ENCODE data around the gene SEC14L2.

The SEC14L2 gene

DNA sequence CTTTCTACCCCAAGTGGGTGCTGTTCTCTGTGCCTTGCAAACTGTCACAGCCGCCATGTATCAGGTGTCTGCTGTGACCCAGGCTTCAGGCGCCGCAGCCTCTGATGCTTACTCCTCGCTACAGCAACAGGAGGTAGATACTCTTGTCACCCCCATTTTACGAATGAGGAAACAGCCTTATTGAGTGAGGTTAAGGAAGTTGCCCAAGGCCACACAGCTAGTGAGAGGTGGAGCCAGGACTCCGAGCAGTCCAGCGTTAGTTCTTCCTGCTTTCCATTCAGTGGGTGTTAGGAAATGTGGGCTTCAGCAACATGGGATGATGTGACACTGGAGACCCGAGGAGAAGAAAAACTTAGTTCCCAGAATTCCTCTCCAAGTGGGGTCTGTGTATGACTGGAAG, 23.9 kb upstream of the SEC14L2 start:
- Histone ChIP-seq H2AFZ (no peak overlapping the region), H3K27me3 (ENCODE audit: control insufficient read depth, insufficient read depth, low read length) (no peaks in the 10 kb centered on the region), H3K4me1 (no peaks in the 10 kb centered on the region), H3K27ac (no peak overlapping the region), H3K9me3 (ENCODE audit: control insufficient read depth, low read length) (no peaks in the 10 kb centered on the region), H3K9ac (no peak overlapping the region), H3K79me2 (no peaks in the 10 kb centered on the region), H3K4me2 (ENCODE audit: low read length) (no peak overlapping the region), H3K4me3 (ENCODE audit: low read depth, low read length) (no peak overlapping the region), H3K36me3 (ENCODE audit: control insufficient read depth, insufficient read depth, low read length) (no peaks in the 10 kb centered on the region)
- TF ChIP-seq, protein P1, sequence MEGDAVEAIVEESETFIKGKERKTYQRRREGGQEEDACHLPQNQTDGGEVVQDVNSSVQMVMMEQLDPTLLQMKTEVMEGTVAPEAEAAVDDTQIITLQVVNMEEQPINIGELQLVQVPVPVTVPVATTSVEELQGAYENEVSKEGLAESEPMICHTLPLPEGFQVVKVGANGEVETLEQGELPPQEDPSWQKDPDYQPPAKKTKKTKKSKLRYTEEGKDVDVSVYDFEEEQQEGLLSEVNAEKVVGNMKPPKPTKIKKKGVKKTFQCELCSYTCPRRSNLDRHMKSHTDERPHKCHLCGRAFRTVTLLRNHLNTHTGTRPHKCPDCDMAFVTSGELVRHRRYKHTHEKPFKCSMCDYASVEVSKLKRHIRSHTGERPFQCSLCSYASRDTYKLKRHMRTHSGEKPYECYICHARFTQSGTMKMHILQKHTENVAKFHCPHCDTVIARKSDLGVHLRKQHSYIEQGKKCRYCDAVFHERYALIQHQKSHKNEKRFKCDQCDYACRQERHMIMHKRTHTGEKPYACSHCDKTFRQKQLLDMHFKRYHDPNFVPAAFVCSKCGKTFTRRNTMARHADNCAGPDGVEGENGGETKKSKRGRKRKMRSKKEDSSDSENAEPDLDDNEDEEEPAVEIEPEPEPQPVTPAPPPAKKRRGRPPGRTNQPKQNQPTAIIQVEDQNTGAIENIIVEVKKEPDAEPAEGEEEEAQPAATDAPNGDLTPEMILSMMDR (IDR thresholded peaks at IDR 0.05) = no peak

DNA sequence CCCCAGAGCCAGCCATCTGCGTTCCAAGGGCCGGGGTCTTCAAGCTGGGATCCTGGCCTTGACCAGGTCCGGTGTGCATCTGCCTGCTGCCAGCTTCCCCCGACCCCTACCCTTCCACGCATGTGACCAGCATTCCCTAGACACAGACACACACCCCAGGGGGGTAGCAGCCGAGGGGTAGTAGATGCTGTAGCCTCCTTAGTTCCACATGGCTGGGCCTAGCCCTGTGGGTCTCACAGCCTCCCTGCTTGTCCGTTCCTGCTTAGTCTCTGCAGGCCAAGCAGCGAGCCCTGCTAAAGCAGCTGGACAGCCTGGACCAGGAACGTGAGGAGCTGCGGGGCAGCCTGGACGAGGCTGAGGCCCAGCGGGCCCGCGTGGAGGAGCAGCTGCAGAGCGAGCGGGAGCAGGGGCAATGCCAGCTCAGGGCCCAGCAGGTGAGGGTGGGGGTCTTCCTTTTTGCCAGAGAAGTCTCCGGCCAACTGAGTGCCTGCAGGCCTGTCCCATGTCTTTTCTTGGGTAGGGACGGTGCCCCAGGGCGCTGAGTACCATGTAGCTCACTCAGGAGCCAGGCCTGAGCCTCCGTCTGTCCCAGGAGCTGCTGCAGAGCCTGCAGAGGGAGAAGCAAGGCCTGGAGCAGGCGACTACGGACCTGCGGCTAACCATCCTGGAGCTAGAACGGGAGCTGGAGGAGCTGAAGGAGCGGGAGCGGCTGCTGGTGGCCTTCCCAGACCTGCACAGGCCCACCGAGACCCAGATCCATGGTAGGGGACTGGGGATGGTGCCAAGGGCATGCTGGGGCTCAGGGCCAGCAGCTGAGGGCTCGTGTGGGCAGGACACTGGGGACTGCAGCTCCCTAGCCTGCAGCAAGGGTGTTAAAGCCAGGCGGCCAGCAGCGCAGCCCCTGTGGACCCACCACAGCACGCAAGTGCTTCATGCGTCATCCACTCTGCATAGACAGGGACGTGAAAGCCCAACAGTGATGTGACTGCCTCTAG, 23.2 kb upstream of the SEC14L2 start:
- Histone ChIP-seq H3K4me2 (ENCODE audit: low read length) (no peak overlapping the region), H3K79me2 (no peaks in the 10 kb centered on the region), H2AFZ (no peak overlapping the region), H3K4me1 (no peaks in the 10 kb centered on the region), H3K9ac (no peak overlapping the region), H3K27me3 (ENCODE audit: control insufficient read depth, insufficient read depth, low read length) (no peaks in the 10 kb centered on the region), H3K9me3 (ENCODE audit: control insufficient read depth, low read length) (no peaks in the 10 kb centered on the region), H3K4me3 (ENCODE audit: low read depth, low read length) (no peak overlapping the region), H3K27ac (no peak overlapping the region), H3K36me3 (ENCODE audit: control insufficient read depth, insufficient read depth, low read length) (no peaks in the 10 kb centered on the region)
- TF ChIP-seq, protein P1 (IDR thresholded peaks at IDR 0.05) = no peak

DNA sequence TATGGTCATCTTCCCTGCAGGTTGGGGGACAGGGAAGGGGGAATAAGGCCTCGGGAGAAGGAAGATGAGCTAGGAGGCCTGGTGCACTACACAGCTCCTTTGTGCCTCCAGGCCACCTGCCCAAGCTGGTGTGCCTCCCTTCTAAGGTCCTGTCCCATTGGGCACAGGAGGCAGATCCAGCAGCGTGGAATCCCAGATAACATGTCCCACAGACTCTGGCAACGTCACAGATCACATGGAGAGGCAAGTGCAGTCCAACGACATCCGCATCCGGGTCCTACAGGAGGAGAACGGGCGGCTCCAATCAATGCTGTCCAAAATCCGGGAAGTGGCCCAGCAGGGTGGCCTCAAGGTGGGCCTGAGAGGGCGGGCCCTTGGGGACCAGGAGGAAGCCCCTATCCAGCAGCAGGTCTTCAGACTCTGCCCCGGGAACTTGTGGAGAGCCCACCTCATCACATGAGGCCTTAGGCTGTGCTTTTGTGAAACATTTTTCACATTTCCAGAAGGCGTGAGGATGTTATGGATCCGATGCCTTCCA, 21.4 kb upstream of the SEC14L2 start:
- Histone ChIP-seq H3K79me2 (no peaks in the 10 kb centered on the region), H3K27me3 (ENCODE audit: control insufficient read depth, insufficient read depth, low read length) (no peaks in the 10 kb centered on the region), H3K9me3 (ENCODE audit: control insufficient read depth, low read length) (no peaks in the 10 kb centered on the region), H3K27ac (no peak overlapping the region), H3K9ac (no peak overlapping the region), H2AFZ (no peak overlapping the region), H3K4me3 (ENCODE audit: low read depth, low read length) (no peak overlapping the region), H3K4me2 (ENCODE audit: low read length) (no peak overlapping the region), H3K4me1 (no peaks in the 10 kb centered on the region), H3K36me3 (ENCODE audit: control insufficient read depth, insufficient read depth, low read length) (no peaks in the 10 kb centered on the region)
- TF ChIP-seq, protein P1 (IDR thresholded peaks at IDR 0.05) = no peak

DNA sequence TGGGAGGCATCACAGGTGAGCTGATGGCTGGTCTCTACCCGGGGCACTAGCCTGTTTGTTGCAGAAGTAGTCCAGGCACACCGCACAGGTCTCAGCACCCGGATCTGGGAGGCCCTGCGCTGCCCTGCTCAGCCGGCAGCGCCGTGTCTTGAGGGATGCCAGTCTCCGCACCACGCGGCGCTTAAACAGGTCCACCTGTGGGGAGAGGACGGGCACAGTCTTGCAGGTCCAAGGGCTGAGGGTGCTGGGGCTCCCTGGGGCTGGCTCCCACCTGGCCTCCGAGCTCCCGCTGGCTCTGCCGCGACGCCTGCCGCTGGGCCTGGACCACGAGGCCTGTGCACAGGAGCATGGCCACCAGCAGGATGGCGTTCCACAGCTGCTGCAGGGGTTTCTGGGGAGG, 16.8 kb upstream of the SEC14L2 start:
- no peak overlapping the region for H3K9ac ChIP-seq

More for the DNA sequence above, 16.8 kb upstream of the SEC14L2 start:
- Histone ChIP-seq H3K4me2 (ENCODE audit: low read length) (no peak overlapping the region), H3K4me3 (ENCODE audit: low read depth, low read length) (no peak overlapping the region), H3K27me3 (ENCODE audit: control insufficient read depth, insufficient read depth, low read length) (no peaks in the 10 kb centered on the region), H3K9me3 (ENCODE audit: control insufficient read depth, low read length) (no peaks in the 10 kb centered on the region), H3K79me2 (no peaks in the 10 kb centered on the region), H3K36me3 (ENCODE audit: control insufficient read depth, insufficient read depth, low read length) (no peaks in the 10 kb centered on the region), H2AFZ (no peak overlapping the region), H3K27ac (no peak overlapping the region), H3K4me1 (no peaks in the 10 kb centered on the region)
- TF ChIP-seq, protein P1 (IDR thresholded peaks at IDR 0.05) = no peak

All from parathyroid adenoma (tissue), 2 donors.